ENCODE data around the gene NPTX1.
A peak's percentile ranks its signal among the peaks of the same experiment; 100 is the strongest.

The NPTX1 gene

DNA sequence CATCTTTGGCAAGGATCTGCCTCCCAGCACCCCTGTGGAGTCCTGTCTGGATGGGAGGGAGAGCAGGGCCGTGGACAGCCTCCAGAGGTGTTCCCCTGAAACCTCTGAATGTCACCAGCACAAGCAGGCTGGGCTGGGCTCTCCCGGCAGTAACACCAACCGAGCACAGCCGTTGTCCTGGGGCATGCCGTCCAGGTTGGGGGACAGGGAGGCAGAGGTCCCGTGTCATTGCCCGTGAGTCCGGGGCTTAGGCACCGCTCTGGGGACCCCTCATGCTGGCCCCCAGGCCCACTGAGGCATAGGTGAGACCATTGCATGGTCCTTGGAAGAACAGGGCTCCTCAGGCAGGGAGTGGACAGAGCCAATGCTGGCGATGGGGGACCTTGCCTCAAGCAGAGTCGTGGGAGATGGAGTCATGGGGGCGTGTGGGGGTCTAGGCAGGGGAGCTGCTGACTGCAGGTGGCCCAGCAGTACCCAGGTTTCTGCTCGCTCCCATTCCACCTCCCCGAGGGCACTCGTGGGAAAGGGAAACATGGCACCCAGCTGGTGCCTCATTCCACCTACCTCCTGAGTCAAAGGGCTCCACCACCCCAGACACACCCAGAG, 44.0 kb downstream of the NPTX1 start:
- H3K4me3 ChIP-seq (ENCODE audit: insufficient read length, low read depth): no peak overlapping the region
- peaks cover 10% of the 10 kb centered on the region for H3K36me3 ChIP-seq (ENCODE audit: insufficient read depth, insufficient read length, low read length)
- no peaks in the 10 kb centered on the region for H3K27me3 ChIP-seq (ENCODE audit: insufficient read depth, insufficient read length)
- peaks cover 4% of the 10 kb centered on the region for H3K4me1 ChIP-seq (ENCODE audit: insufficient read depth, insufficient read length)
- DNase-seq (ENCODE audit: low read depth, low spot score): no peak
- TF ChIP-seq SUZ12 (IDR thresholded peaks at IDR 0.05; ENCODE audit: extremely low read depth, insufficient read depth, insufficient read length): no peak
- TF ChIP-seq ZNF274 (IDR thresholded peaks at IDR 0.05; ENCODE audit: low read depth, low read length): no peak
- TF ChIP-seq YY1 (IDR thresholded peaks at IDR 0.05; ENCODE audit: insufficient read depth, insufficient read length): no peak
- no peaks in the 10 kb centered on the region for H3K9me3 ChIP-seq (ENCODE audit: insufficient read depth, low read length)
- no peak overlapping the region for H3K9ac ChIP-seq (ENCODE audit: insufficient read length, low read depth)

DNA sequence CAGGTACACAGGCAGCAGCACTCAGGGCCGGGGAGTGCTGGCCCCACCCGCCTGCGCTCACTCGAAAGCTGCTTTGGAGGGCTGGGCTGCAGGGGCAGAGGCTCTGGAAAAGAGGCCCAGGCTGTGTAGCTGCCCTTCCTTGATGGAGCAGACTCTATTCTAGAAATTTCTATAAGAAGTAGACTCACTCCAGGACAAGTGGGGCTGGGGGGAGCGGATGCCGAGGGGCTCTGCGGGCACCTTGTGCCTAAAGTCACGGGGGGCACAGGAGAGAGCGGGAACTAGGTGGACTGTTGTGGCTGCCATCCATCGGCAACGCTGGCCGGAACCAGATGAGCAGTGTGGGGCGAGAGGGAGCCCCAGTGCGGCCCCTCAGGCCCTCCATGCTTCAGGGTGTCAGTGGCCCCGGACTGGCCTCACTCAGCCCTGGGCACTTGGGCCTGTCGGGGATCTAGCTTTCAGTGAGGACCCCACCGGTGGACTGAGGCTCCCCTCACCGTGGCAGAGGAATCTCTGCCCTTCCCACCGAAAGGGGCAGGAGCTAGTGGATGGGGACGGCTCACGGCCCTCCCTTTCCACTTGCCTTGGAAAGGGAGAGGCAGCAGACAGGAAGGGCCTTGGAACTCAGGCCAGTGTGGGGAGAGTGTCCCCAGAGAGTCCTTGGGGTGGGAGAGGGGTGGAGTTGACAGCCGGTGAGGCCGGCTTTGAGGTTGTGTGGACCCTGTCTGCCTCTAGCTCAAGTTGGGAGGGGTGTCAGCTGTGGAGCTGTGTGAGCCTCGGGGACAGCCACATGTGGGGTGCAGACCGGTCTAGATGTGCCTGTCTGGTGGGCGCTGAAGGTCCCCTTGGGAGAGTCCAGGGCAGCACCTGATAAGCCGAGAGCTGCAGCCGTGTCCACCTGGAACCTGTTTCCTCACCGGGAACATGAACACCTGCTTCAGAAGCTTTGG, 44.9 kb downstream of the NPTX1 start:
- no peak for DNase-seq (ENCODE audit: low read depth, low spot score)
- H3K27me3 ChIP-seq (ENCODE audit: insufficient read depth, insufficient read length): no peaks in the 10 kb centered on the region
- TF ChIP-seq YY1 (IDR thresholded peaks at IDR 0.05; ENCODE audit: insufficient read depth, insufficient read length): no peak
- no peak for TF ChIP-seq SUZ12 (IDR thresholded peaks at IDR 0.05; ENCODE audit: extremely low read depth, insufficient read depth, insufficient read length)
- no peak overlapping the region for H3K4me3 ChIP-seq (ENCODE audit: insufficient read length, low read depth)
- H3K4me1 ChIP-seq (ENCODE audit: insufficient read depth, insufficient read length): peaks cover 11% of the 10 kb centered on the region
- no peak overlapping the region for H3K9ac ChIP-seq (ENCODE audit: insufficient read length, low read depth)
- no peaks in the 10 kb centered on the region for H3K9me3 ChIP-seq (ENCODE audit: insufficient read depth, low read length)
- H3K36me3 ChIP-seq (ENCODE audit: insufficient read depth, insufficient read length, low read length): peaks cover 10% of the 10 kb centered on the region

DNA sequence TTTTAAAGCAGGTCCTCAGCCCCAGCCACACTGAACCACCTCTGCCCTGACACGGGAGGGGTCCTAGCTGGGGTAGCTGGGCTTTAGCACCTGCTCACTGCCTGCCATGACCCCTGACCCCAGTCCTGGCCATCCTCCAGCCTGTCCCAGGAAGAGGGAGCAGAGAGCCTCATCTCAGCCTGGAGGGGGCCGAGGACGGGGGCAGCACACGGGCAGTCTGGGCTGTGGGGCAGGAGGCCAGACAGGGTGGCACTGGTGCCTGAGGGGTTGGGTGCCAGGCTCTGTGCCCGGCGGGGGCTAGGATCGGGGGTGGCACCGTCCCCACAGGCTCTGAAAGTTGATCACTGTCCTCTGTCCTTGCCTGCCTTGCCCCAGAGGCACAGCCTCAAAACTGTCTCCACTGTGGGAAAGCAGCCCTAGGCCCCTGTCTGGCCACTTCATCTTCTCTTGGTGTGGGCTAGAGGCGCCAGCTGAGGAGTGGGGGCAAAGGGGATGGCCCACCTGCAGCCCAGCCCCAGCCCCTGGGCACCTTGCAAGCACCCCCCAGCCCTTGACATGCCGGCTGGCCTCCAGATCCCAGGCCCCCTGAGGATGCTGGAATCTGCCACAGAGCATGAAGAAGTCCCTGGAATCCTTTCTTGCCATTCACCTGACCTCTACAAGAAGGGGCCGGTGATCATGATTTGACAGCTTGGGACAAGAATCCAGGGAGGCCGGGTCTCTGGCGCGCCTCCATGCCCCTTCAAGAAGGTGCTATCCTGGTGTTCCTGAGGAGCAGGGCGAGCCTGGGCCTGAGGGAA, 45.8 kb downstream of the NPTX1 start:
- Histone ChIP-seq H3K9me3 (ENCODE audit: insufficient read depth, low read length) (no peaks in the 10 kb centered on the region), H3K4me3 (ENCODE audit: insufficient read length, low read depth) (no peak overlapping the region), H3K4me1 (ENCODE audit: insufficient read depth, insufficient read length) (peaks cover 14% of the 10 kb centered on the region), H3K27me3 (ENCODE audit: insufficient read depth, insufficient read length) (no peaks in the 10 kb centered on the region), H3K36me3 (ENCODE audit: insufficient read depth, insufficient read length, low read length) (peaks cover 10% of the 10 kb centered on the region), H3K9ac (ENCODE audit: insufficient read length, low read depth) (no peak overlapping the region)
- TF ChIP-seq ZNF274 (IDR thresholded peaks at IDR 0.05; ENCODE audit: low read depth, low read length) (no peak), YY1 (IDR thresholded peaks at IDR 0.05; ENCODE audit: insufficient read depth, insufficient read length) (no peak), SUZ12 (IDR thresholded peaks at IDR 0.05; ENCODE audit: extremely low read depth, insufficient read depth, insufficient read length) (no peak)
- no peak for DNase-seq (ENCODE audit: low read depth, low spot score)

DNA sequence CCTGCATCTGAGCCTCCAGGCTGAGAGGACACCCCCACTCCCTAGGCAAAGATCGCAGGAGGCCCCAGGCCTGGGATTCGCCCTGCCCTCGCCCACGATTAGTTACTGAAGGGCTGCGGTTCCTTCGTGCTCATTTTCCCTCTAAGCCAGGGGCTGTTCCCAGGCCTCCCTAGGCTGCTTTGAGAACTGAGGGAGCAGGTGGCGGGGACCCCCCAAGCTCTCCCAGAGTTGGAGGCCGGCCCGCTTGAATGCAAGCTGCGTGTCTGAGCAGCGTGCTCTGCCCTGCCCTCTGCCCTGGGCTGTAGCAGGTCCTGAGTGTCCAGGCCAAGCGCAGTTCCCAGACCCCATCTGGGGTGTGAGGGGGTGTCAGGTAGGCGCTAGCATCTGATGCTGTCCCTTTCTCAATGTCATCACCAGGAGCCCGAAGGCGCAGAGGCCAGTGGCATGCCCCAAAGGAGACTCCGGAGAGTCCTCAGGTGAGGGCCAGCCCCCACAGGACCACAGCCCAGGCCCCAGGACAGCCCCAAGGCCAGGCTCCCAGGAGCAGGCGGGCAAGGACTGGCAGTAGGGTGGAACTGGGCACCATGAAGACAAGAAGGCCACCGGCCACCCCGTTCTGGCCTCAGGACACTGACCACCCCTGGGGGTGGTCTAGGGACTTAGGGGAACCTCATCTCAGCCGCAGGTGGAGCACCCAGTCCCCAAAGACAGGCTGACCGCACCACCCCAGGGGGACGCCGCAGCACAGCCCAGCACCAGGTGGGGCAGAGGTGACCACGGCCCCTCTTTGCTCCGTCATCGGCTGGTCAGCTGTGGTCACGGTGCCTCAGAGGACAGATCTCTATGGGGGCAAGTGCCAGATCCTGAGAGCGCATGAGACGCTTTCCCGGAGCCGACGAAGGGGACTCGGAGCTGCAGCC, 46.8 kb downstream of the NPTX1 start:
- TF ChIP-seq SUZ12 (IDR thresholded peaks at IDR 0.05; ENCODE audit: extremely low read depth, insufficient read depth, insufficient read length) (no peak), ZNF274 (IDR thresholded peaks at IDR 0.05; ENCODE audit: low read depth, low read length) (no peak), YY1 (IDR thresholded peaks at IDR 0.05; ENCODE audit: insufficient read depth, insufficient read length) (no peak)
- no peak for DNase-seq (ENCODE audit: low read depth, low spot score)
- no peaks in the 10 kb centered on the region for H3K27me3 ChIP-seq (ENCODE audit: insufficient read depth, insufficient read length)
- no peak overlapping the region for H3K4me3 ChIP-seq (ENCODE audit: insufficient read length, low read depth)
- H3K4me1 ChIP-seq (ENCODE audit: insufficient read depth, insufficient read length): peaks cover 21% of the 10 kb centered on the region
- H3K9me3 ChIP-seq (ENCODE audit: insufficient read depth, low read length): no peaks in the 10 kb centered on the region
- H3K36me3 ChIP-seq (ENCODE audit: insufficient read depth, insufficient read length, low read length): peaks cover 10% of the 10 kb centered on the region
- H3K9ac ChIP-seq (ENCODE audit: insufficient read length, low read depth): no peak overlapping the region

DNA sequence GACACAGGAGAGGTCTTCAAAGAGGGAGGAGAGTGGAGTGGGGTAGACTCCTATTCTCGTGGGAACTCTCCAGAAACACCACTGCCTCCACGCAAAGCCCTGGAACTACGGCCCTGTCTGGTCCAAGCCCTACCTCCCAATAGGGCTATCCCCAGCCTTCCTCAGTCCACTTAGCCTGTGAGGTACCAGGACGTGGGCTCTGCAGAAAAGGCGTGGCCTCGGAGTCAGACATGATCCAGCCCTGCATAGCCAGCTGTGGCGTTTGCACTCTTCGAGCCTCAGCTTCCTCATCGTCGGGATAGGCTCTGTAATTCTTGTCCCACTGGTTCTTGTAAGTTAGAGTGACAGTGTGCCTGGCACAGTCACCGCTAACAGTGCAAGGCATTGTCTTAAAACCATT, 47.6 kb downstream of the NPTX1 start:
- TF ChIP-seq ZNF274 (IDR thresholded peaks at IDR 0.05; ENCODE audit: low read depth, low read length) (no peak), YY1 (IDR thresholded peaks at IDR 0.05; ENCODE audit: insufficient read depth, insufficient read length) (no peak), SUZ12 (IDR thresholded peaks at IDR 0.05; ENCODE audit: extremely low read depth, insufficient read depth, insufficient read length) (no peak)
- Histone ChIP-seq H3K4me3 (ENCODE audit: insufficient read length, low read depth) (no peak overlapping the region), H3K36me3 (ENCODE audit: insufficient read depth, insufficient read length, low read length) (peaks cover 10% of the 10 kb centered on the region), H3K4me1 (ENCODE audit: insufficient read depth, insufficient read length) (peaks cover 21% of the 10 kb centered on the region), H3K9ac (ENCODE audit: insufficient read length, low read depth) (no peak overlapping the region), H3K27me3 (ENCODE audit: insufficient read depth, insufficient read length) (no peaks in the 10 kb centered on the region), H3K9me3 (ENCODE audit: insufficient read depth, low read length) (no peaks in the 10 kb centered on the region)
- DNase-seq (ENCODE audit: low read depth, low spot score): no peak

DNA sequence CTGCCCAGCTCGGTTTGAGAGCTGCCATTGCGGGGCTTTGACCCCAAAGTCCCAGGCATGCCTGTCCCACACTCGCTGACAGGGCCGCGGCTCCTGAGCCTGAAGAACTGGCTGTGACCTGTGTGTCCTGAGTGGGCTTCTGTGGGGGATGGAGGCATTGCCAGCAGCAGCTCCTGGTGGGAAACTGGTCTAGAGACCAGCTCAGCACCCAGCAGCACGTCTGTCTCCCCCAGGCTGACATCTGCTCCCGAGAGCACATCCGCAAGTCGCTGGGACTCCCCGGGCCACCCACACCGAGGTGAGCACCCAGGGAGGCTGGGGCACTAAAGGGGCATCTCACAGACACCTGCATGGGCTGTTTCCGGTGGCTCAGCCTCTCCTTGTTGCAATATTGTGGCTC, 48.0 kb downstream of the NPTX1 start:
- H3K27me3 ChIP-seq (ENCODE audit: insufficient read depth, insufficient read length): no peaks in the 10 kb centered on the region
- H3K36me3 ChIP-seq (ENCODE audit: insufficient read depth, insufficient read length, low read length): peaks cover 12% of the 10 kb centered on the region
- no peaks in the 10 kb centered on the region for H3K9me3 ChIP-seq (ENCODE audit: insufficient read depth, low read length)
- peak overlapping the region; percentile 58 for H3K9ac ChIP-seq (ENCODE audit: insufficient read length, low read depth)
- TF ChIP-seq ZNF274 (IDR thresholded peaks at IDR 0.05; ENCODE audit: low read depth, low read length) (no peak), SUZ12 (IDR thresholded peaks at IDR 0.05; ENCODE audit: extremely low read depth, insufficient read depth, insufficient read length) (no peak), YY1 (IDR thresholded peaks at IDR 0.05; ENCODE audit: insufficient read depth, insufficient read length) (no peak)
- H3K4me1 ChIP-seq (ENCODE audit: insufficient read depth, insufficient read length): peaks cover 21% of the 10 kb centered on the region
- no peak for DNase-seq (ENCODE audit: low read depth, low spot score)
- H3K4me3 ChIP-seq (ENCODE audit: insufficient read length, low read depth): no peak overlapping the region

Measured in NT2/D1 (cell line).